NK-92 (cell line): ENCODE data around the gene RASD1.

Source experiments
- DNase-seq: peaks from one replicate; lab custom pipeline; 2025; ENCODE audit not compliant: unreplicated experiment; lab: John Stamatoyannopoulos, UW

The RASD1 gene

GRCh38 chr17:17448076-17448475, 48.1 kb downstream of the RASD1 start:
- no peak for DNase-seq

- no peak for DNase-seq
Observed at GRCh38 chr17:17447264-17447663, 48.9 kb downstream of the RASD1 start.

- no peak for DNase-seq
Observed at GRCh38 chr17:17446666-17447155, 49.5 kb downstream of the RASD1 start.

GRCh38 chr17:17445925-17446665, 50.1 kb downstream of the RASD1 start:
- no peak for DNase-seq

- no peak for DNase-seq
Observed at GRCh38 chr17:17445296-17445924, 50.8 kb downstream of the RASD1 start.
